Measurements from ENCODE around the gene NOX3.

NOX3 gene

DNA sequence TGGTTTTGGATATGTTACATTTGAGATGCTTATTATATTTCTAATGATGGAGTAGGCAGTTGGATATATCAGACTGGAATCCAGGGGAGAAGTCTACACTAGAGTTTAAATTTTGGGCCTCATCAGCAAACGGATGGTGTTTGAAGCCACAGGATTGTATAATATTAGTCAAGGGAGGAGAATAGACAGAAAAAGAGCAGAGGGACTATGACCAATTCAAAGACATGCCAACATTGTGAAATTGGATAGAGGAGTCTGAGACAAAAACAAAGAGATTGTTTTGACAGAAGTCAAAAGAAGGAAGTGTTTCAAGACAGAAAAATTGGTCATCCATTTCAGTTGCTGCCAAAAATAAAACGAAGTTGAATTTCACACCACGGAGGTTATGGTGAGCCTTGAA, 66.5 kb downstream of the NOX3 start:
- Histone ChIP-seq H3K4me1 (ENCODE audit: low read length) (no peaks in the 10 kb centered on the region), H2AFZ (ENCODE audit: low read depth, low read length) (no peak overlapping the region), H3K9ac (ENCODE audit: low read length) (no peak overlapping the region), H3K27ac (ENCODE audit: low read length) (no peak overlapping the region), H3K36me3 (replicated peaks; ENCODE audit: low read depth, low read length) (no peaks in the 10 kb centered on the region), H3K79me2 (ENCODE audit: low read length) (no peaks in the 10 kb centered on the region), H3K4me3 (ENCODE audit: low read length) (no peak overlapping the region), H3K27me3 (ENCODE audit: low read depth, low read length) (no peaks in the 10 kb centered on the region), H4K20me1 (ENCODE audit: insufficient read depth, low read length) (no peaks in the 10 kb centered on the region), H3K9me3 (ENCODE audit: insufficient read depth, low read length) (no peaks in the 10 kb centered on the region), H3K4me2 (ENCODE audit: low read length) (no peak overlapping the region)
- no peak for TF ChIP-seq EZH2phosphoT487 (IDR thresholded peaks at IDR 0.05; ENCODE audit: low read depth)
- TF ChIP-seq, protein P1, sequence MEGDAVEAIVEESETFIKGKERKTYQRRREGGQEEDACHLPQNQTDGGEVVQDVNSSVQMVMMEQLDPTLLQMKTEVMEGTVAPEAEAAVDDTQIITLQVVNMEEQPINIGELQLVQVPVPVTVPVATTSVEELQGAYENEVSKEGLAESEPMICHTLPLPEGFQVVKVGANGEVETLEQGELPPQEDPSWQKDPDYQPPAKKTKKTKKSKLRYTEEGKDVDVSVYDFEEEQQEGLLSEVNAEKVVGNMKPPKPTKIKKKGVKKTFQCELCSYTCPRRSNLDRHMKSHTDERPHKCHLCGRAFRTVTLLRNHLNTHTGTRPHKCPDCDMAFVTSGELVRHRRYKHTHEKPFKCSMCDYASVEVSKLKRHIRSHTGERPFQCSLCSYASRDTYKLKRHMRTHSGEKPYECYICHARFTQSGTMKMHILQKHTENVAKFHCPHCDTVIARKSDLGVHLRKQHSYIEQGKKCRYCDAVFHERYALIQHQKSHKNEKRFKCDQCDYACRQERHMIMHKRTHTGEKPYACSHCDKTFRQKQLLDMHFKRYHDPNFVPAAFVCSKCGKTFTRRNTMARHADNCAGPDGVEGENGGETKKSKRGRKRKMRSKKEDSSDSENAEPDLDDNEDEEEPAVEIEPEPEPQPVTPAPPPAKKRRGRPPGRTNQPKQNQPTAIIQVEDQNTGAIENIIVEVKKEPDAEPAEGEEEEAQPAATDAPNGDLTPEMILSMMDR (IDR thresholded peaks at IDR 0.05; ENCODE audit: low read depth, low read length) = no peak

DNA sequence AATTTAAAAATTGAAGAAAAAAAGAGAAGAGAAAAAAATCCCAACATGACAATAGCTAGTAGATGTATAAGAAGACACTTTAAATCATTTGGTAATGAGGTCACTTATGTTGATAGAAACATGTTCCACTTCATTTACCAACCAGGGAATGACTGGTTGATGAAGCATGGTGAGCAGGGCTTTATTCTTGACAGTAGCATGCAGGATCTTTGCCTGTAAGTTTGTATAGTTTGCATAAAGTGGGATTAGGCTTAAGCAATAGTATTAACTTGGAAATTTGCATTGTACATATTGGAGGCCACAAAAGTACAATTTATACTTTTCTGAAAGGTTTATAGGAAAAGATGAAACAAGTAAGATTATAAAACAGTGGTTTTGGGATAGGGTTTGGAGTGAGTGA, 67.0 kb downstream of the NOX3 start:
- no peaks in the 10 kb centered on the region for H3K79me2 ChIP-seq (ENCODE audit: low read length)
- no peaks in the 10 kb centered on the region for H3K4me1 ChIP-seq (ENCODE audit: low read length)
- no peak overlapping the region for H3K9ac ChIP-seq (ENCODE audit: low read length)
- no peak for TF ChIP-seq EZH2phosphoT487 (IDR thresholded peaks at IDR 0.05; ENCODE audit: low read depth)
- TF ChIP-seq, protein P1 (IDR thresholded peaks at IDR 0.05; ENCODE audit: low read depth, low read length) = no peak
- no peak overlapping the region for H3K27ac ChIP-seq (ENCODE audit: low read length)
- no peaks in the 10 kb centered on the region for H3K9me3 ChIP-seq (ENCODE audit: insufficient read depth, low read length)
- no peak overlapping the region for H3K4me2 ChIP-seq (ENCODE audit: low read length)
- no peaks in the 10 kb centered on the region for H3K36me3 ChIP-seq (replicated peaks; ENCODE audit: low read depth, low read length)
- H4K20me1 ChIP-seq (ENCODE audit: insufficient read depth, low read length) = no peaks in the 10 kb centered on the region
- no peak overlapping the region for H3K4me3 ChIP-seq (ENCODE audit: low read length)
- H2AFZ ChIP-seq (ENCODE audit: low read depth, low read length) = no peak overlapping the region
- no peaks in the 10 kb centered on the region for H3K27me3 ChIP-seq (ENCODE audit: low read depth, low read length)

DNA sequence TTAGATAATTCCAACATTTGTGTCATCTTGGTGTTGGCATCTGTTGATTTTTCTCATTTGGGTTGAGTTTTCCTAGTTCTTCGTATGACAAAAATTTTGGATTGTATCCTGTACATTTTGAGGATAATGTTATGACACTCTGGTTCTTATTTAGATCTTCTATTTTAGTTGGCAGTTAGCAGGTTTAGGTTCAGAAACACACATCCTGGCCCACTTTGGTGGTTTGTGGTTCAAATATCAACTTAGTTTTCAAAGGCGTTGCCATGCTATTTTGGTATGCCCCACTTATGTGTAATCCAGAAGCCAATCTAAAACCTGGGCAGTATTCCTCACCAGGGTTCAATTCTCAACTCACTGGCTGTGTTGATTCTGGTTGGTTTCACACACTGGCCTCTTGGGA, 68.2 kb downstream of the NOX3 start:
- Histone ChIP-seq H3K27me3 (ENCODE audit: low read depth, low read length) (no peaks in the 10 kb centered on the region), H3K36me3 (replicated peaks; ENCODE audit: low read depth, low read length) (no peaks in the 10 kb centered on the region), H3K4me2 (ENCODE audit: low read length) (no peak overlapping the region), H3K79me2 (ENCODE audit: low read length) (no peaks in the 10 kb centered on the region), H2AFZ (ENCODE audit: low read depth, low read length) (no peak overlapping the region), H3K9me3 (ENCODE audit: insufficient read depth, low read length) (no peaks in the 10 kb centered on the region), H4K20me1 (ENCODE audit: insufficient read depth, low read length) (no peaks in the 10 kb centered on the region), H3K27ac (ENCODE audit: low read length) (no peak overlapping the region), H3K4me1 (ENCODE audit: low read length) (peaks cover 3% of the 10 kb centered on the region; the same call in 1 of the 2 replicates), H3K4me3 (ENCODE audit: low read length) (no peak overlapping the region), H3K9ac (ENCODE audit: low read length) (no peak overlapping the region)
- TF ChIP-seq, protein P1 (IDR thresholded peaks at IDR 0.05; ENCODE audit: low read depth, low read length) = no peak
- TF ChIP-seq EZH2phosphoT487 (IDR thresholded peaks at IDR 0.05; ENCODE audit: low read depth) = no peak

DNA sequence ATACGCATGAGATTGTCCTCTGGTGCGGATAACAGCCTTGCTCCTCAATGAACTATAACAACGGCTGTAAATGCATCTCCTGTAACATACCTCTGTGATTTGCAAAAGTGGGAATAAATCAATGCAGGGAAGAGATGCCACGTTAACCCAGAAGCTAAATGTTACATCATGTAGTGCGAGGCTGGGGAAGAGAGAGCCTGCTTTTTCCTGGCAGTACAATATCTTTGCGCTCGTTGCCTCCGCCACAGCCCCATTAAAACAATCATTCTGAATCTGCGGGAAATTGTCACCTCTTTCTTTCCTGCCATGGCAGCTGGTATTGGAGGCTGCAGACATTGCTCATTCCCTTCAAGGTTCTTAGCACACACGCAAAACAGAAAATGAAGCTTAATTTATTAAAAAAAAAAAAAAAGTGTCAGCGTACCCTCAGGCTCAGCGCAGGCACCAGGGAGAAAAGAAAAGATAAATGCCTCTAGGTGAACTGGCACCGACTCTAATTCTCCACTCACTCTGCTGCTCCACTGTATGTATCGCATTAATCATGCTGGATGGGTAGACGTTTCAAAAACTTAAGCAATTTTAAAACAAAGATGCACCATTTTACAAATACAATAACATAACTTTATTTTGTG, 71.2 kb downstream of the NOX3 start:
- Histone ChIP-seq H4K20me1 (ENCODE audit: insufficient read depth, low read length) (no peaks in the 10 kb centered on the region), H3K36me3 (replicated peaks; ENCODE audit: low read depth, low read length) (no peaks in the 10 kb centered on the region), H3K9ac (ENCODE audit: low read length) (no peak overlapping the region), H3K4me1 (ENCODE audit: low read length) (peaks cover 10% of the 10 kb centered on the region), H3K4me2 (ENCODE audit: low read length) (no peak overlapping the region), H3K79me2 (ENCODE audit: low read length) (no peaks in the 10 kb centered on the region), H3K27ac (ENCODE audit: low read length) (no peak overlapping the region), H3K4me3 (ENCODE audit: low read length) (no peak overlapping the region), H3K27me3 (ENCODE audit: low read depth, low read length) (no peaks in the 10 kb centered on the region), H2AFZ (ENCODE audit: low read depth, low read length) (no peak overlapping the region), H3K9me3 (ENCODE audit: insufficient read depth, low read length) (no peaks in the 10 kb centered on the region)
- no peak for TF ChIP-seq EZH2phosphoT487 (IDR thresholded peaks at IDR 0.05; ENCODE audit: low read depth)
- TF ChIP-seq, protein P1 (IDR thresholded peaks at IDR 0.05; ENCODE audit: low read depth, low read length) = no peak
